Neuronal stem cell (in vitro differentiated cells): ENCODE measurements around the gene OR2H2.

ENCODE experiments used
- DNase-seq: peaks from one replicate; pipeline ENCODE4 v3.0.0-alpha.2; 2013; ENCODE audit warnings: low spot score
- H2AFZ ChIP-seq: one replicate; pipeline ENCODE4 v1.6.1; 2013; ENCODE audit warnings: mild to moderate bottlenecking, low read length, inconsistent platforms
- H2AK5ac ChIP-seq: 2 replicates; pipeline ENCODE4 v1.6.1; 2013; ENCODE audit warnings: low read depth, mild to moderate bottlenecking, inconsistent platforms, low read length, moderate library complexity, mixed read lengths
- H2BK120ac ChIP-seq: 2 replicates; pipeline ENCODE4 v1.6.1; 2013; ENCODE audit warnings: low read depth, mild to moderate bottlenecking, inconsistent platforms, low read length, moderate library complexity, mixed read lengths
- H2BK12ac ChIP-seq: one replicate; pipeline ENCODE4 v1.6.1; 2013; ENCODE audit warnings: low read length, inconsistent platforms
- H2BK15ac ChIP-seq: 2 replicates; pipeline ENCODE4 v1.6.1; 2013; ENCODE audit warnings: mild to moderate bottlenecking, low read length, inconsistent platforms, mixed read lengths
- H2BK5ac ChIP-seq: one replicate; pipeline ENCODE4 v1.6.1; 2013; ENCODE audit warnings: inconsistent platforms, mild to moderate bottlenecking, low read length, moderate library complexity
- H3K14ac ChIP-seq: one replicate; pipeline ENCODE4 v1.6.1; 2013; ENCODE audit warnings: low read length, inconsistent platforms
- H3K18ac ChIP-seq: 2 replicates; pipeline ENCODE4 v1.6.1; 2013; ENCODE audit warnings: low read length, inconsistent platforms
- H3K23ac ChIP-seq: 2 replicates; pipeline ENCODE4 v1.6.1; 2013; ENCODE audit warnings: low read depth, mild to moderate bottlenecking, mixed read lengths, low read length, inconsistent platforms; ENCODE audit not compliant: poor library complexity
- H3K27ac ChIP-seq: replicated peaks from 3 replicates; pipeline ENCODE4 v1.5.1; 2013; ENCODE audit warnings: low read length, inconsistent platforms
- H3K27me3 ChIP-seq, 3 experiments: 2 replicates each; pipeline ENCODE4 v1.6.1; 2013; ENCODE audit warnings: low read length in 3 of 3, mild to moderate bottlenecking in 2 of 3, inconsistent platforms in 1 of 3, low read depth in 1 of 3, mixed read lengths in 1 of 3, moderate library complexity in 1 of 3; ENCODE audit not compliant: control insufficient read depth in 3 of 3, insufficient read depth in 3 of 3
- H3K36me3 ChIP-seq, 2 donors: replicated peaks in 1 of 2; 2 replicates each; pipeline ENCODE4 v1.6.1; 2013; ENCODE audit warnings: low read length in 2 of 2; ENCODE audit not compliant: control insufficient read depth in 2 of 2, insufficient read depth in 2 of 2
- H3K4ac ChIP-seq: 2 replicates; pipeline ENCODE4 v1.6.1; 2013; ENCODE audit warnings: inconsistent platforms, mild to moderate bottlenecking, low read length, moderate library complexity
- H3K4me1 ChIP-seq, 2 donors: 1 replicate in 1 of 2; 2 replicates in 1 of 2; pipeline ENCODE4 v1.6.1; 2013; ENCODE audit warnings: low read length in 2 of 2, low read depth in 1 of 2; ENCODE audit not compliant: control insufficient read depth in 2 of 2, insufficient read depth in 1 of 2
- H3K4me2 ChIP-seq: one replicate; pipeline ENCODE4 v1.6.1; 2013; ENCODE audit warnings: mild to moderate bottlenecking, low read length, inconsistent platforms; ENCODE audit not compliant: insufficient read depth, poor library complexity, severe bottlenecking
- H3K4me3 ChIP-seq, 2 donors: 2 replicates each; pipeline ENCODE4 v1.5.1; 2013; ENCODE audit warnings: low read length in 2 of 2, mild to moderate bottlenecking in 2 of 2, inconsistent platforms in 1 of 2, moderate library complexity in 1 of 2
- H3K79me1 ChIP-seq: one replicate; pipeline ENCODE4 v1.6.1; 2013; ENCODE audit warnings: low read depth, mild to moderate bottlenecking, inconsistent platforms, low read length, moderate library complexity
- H3K9ac ChIP-seq: one replicate; pipeline ENCODE4 v1.6.1; 2013; ENCODE audit warnings: mild to moderate bottlenecking, low read depth, low read length, inconsistent platforms; ENCODE audit not compliant: poor library complexity
- H3K9me3 ChIP-seq, 2 donors: replicated peaks in 1 of 2; 2 replicates each; pipeline versions ENCODE3 to v1.6.1; 2013; ENCODE audit warnings: low read length in 2 of 2, mild to moderate bottlenecking in 2 of 2, inconsistent platforms in 1 of 2, low read depth in 1 of 2, mixed read lengths in 1 of 2, moderate library complexity in 1 of 2; ENCODE audit not compliant: control insufficient read depth in 2 of 2, insufficient read depth in 1 of 2
- H4K8ac ChIP-seq: one replicate; pipeline ENCODE4 v1.6.1; 2013; ENCODE audit warnings: low read depth, mild to moderate bottlenecking, inconsistent platforms, low read length, moderate library complexity
- H4K91ac ChIP-seq: one replicate; pipeline ENCODE4 v1.6.1; 2013; ENCODE audit warnings: low read length, low read depth, mild to moderate bottlenecking, inconsistent platforms; ENCODE audit not compliant: poor library complexity
- WGBS, 2 donors: extraction: QIAGEN DNeasy Blood & Tissue Kit; methylation state at CpG; one replicate each; pipeline ENCODE4 v1.1.7; 2013; ENCODE audit warnings: missing lambda C conversion rate in 2 of 2, mixed read lengths in 1 of 2; ENCODE audit not compliant: insufficient read length in 2 of 2, insufficient replicate concordance in 1 of 2; ENCODE audit errors: extremely low coverage in 2 of 2; 5-methylcytosine and 5-hydroxymethylcytosine counted together

The OR2H2 gene

DNA sequence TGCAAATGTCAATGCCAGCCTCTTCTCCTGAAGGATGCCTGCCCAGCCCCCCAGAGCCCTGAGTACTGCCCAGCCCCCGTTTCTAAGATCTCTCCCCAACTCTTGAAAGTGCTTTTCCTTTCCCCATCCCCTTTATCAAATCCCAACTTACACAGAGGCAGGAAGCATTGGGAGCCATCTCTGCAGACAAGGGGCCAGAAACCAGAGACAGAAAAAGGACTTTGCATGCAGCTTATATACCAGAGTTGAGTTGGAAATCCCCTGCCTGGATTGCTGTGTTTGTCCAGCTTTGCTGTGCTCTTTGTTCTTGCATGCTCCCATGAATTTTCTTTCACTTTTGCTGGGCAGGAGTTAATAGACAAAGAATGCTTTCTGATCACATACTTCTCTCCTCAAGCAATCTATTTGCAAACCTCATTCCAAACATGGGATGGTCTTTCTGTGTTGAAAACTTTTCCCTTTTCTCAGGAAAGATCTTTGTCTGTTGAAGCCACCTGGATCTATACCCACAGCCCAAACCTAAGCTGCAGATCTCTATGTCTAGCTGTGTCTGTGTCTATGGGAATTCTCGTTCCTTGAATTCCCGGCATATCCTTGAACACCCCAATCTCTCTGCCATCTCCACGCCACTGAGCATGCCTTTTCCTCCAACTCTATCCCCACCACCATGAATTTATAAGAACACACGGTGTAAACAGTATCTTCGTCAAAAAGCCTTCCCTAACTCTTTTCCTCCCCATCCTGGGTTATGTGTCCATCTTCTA lies 25.2 kb upstream of the OR2H2 start, which contains the start of gene UBD:
Gene UBD, minus strand, starts transcription at position 209 of the 764 bp plus-strand sequence. Its CDS starts 31 bp downstream, at position 178.
- Histone ChIP-seq H2BK15ac (no peak within 1 kb of the TSS), H3K27me3 (peaks cover 0 to 52% (median 11%) of the 10 kb centered on the region in 3 experiments), H4K8ac (no peak within 1 kb of the TSS), H3K14ac (no peak within 1 kb of the TSS), H2BK5ac (no peak within 1 kb of the TSS), H3K9ac (no peak within 1 kb of the TSS), H2AFZ (peak within 1 kb of the TSS; percentile 57), H3K4me3 (no peak within 1 kb of the TSS), H3K23ac (no peak within 1 kb of the TSS), H4K91ac (no peak within 1 kb of the TSS), H2BK12ac (no peak within 1 kb of the TSS), H3K27ac (no peak within 1 kb of the TSS), H2BK120ac (no peak within 1 kb of the TSS), H3K36me3 (no peaks in the 10 kb centered on the region), H3K4ac (no peak within 1 kb of the TSS), H3K18ac (peak within 1 kb of the TSS; percentile 35), H3K4me1 (peaks cover 0 to 4% of the 10 kb centered on the region in 2 donors), H3K9me3 (peaks cover 0 to 2% of the 10 kb centered on the region in 2 donors), H3K79me1 (peaks cover 3% of the 10 kb centered on the region), H2AK5ac (no peak within 1 kb of the TSS), H3K4me2 (no peak within 1 kb of the TSS)
- WGBS, 2 donors: no CpG with 5 or more reads among the region's 6 CpGs
- DNase-seq: no peak

DNA sequence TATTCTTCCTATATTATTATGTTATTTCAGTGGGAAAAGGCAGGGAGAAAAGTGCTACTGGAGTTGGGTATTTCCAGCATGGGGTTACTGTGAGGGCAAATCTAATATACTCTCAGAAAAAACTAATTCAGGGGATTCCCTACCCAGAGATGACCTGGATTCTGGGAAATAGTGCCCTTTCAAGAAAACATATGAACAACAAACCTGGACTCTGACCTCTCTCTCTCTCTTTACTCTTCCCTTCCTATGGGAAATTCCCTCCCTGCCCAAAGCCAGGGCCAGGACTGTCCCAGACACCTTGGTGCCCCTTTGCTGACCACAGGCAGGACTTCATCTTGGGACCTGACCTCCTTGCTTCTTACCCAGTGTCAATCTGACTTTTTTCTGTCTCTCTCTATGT lies 23.8 kb upstream of the OR2H2 start:
- Histone ChIP-seq H2BK15ac (no peak overlapping the region), H4K8ac (no peak overlapping the region), H4K91ac (no peak overlapping the region), H3K9ac (no peak overlapping the region), H2AK5ac (no peak overlapping the region), H3K79me1 (peaks cover under 1% of the 10 kb centered on the region), H3K9me3 (no peaks in the 10 kb centered on the region), H3K23ac (no peak overlapping the region), H2BK5ac (no peak overlapping the region), H3K18ac (no peak overlapping the region), H3K4me1 (peaks cover 0 to 4% of the 10 kb centered on the region in 2 donors), H2BK12ac (no peak overlapping the region), H3K36me3 (no peaks in the 10 kb centered on the region), H3K14ac (no peak overlapping the region), H2AFZ (no peak overlapping the region), H3K27me3 (peaks cover 0 to 41% (median 2%) of the 10 kb centered on the region in 3 experiments), H3K4me3 (no peak overlapping the region), H3K27ac (no peak overlapping the region), H3K4me2 (no peak overlapping the region), H2BK120ac (no peak overlapping the region), H3K4ac (no peak overlapping the region)
- DNase-seq: no peak

- no peak overlapping the region for H2BK15ac ChIP-seq
- DNase-seq: no peak
- H3K79me1 ChIP-seq: no peaks in the 10 kb centered on the region
- no peak overlapping the region for H2AFZ ChIP-seq
- H3K27me3 ChIP-seq: peaks cover 0 to 37% (median 0%) of the 10 kb centered on the region in 3 experiments
- peaks cover 0 to 4% of the 10 kb centered on the region in 2 donors for H3K4me1 ChIP-seq
- no peak overlapping the region for H3K4me3 ChIP-seq
- H4K91ac ChIP-seq: no peak overlapping the region
- H3K4ac ChIP-seq: no peak overlapping the region
- H3K4me2 ChIP-seq: no peak overlapping the region
- no peak overlapping the region for H3K14ac ChIP-seq
- H3K23ac ChIP-seq: no peak overlapping the region
- H2AK5ac ChIP-seq: no peak overlapping the region
- H2BK5ac ChIP-seq: no peak overlapping the region
- no peak overlapping the region for H3K27ac ChIP-seq
- no peak overlapping the region for H3K9ac ChIP-seq
- no CpG with 5 or more reads among the region's 1 CpG for WGBS, 2 donors
- H2BK120ac ChIP-seq: no peak overlapping the region
- H4K8ac ChIP-seq: no peak overlapping the region
- H3K36me3 ChIP-seq: no peaks in the 10 kb centered on the region
- H3K18ac ChIP-seq: no peak overlapping the region
- no peak overlapping the region for H2BK12ac ChIP-seq
- no peaks in the 10 kb centered on the region for H3K9me3 ChIP-seq
Observed at GRCh38 chr6:29561606-29562181, 23.2 kb upstream of the OR2H2 start.

GRCh38 chr6:29563435-29563965 lies 21.4 kb upstream of the OR2H2 start:
- no peak overlapping the region for H2BK15ac ChIP-seq
- no peak overlapping the region for H2BK12ac ChIP-seq
- no peak overlapping the region for H2BK5ac ChIP-seq
- H3K27me3 ChIP-seq: peaks cover 0 to 20% (median 0%) of the 10 kb centered on the region in 3 experiments
- no peak overlapping the region for H3K14ac ChIP-seq
- H3K36me3 ChIP-seq: no peaks in the 10 kb centered on the region
- no CpG with 5 or more reads among the region's 3 CpGs for WGBS, 2 donors
- no peak overlapping the region for H3K27ac ChIP-seq
- H3K9ac ChIP-seq: no peak overlapping the region
- H4K91ac ChIP-seq: no peak overlapping the region
- H3K23ac ChIP-seq: no peak overlapping the region
- H3K9me3 ChIP-seq: no peaks in the 10 kb centered on the region
- no peak overlapping the region for H2AK5ac ChIP-seq
- no peak overlapping the region for H2AFZ ChIP-seq
- H4K8ac ChIP-seq: no peak overlapping the region
- no peak overlapping the region for H3K4ac ChIP-seq
- DNase-seq: no peak
- H3K18ac ChIP-seq: no peak overlapping the region
- H3K4me1 ChIP-seq: peaks cover 0 to 4% of the 10 kb centered on the region in 2 donors
- no peak overlapping the region for H3K4me2 ChIP-seq
- no peaks in the 10 kb centered on the region for H3K79me1 ChIP-seq
- no peak overlapping the region for H2BK120ac ChIP-seq
- H3K4me3 ChIP-seq: no peak overlapping the region
